ENCODE measurements around the gene ZNF385C.

The ZNF385C gene

GRCh38 chr17:41986634-41987033 lies 111.6 kb downstream of the ZNF385C start:
- DNase-seq (ENCODE audit: low read depth), result no peak
- no peak overlapping the region for H3K4me3 ChIP-seq (ENCODE audit: low read length)
- TF ChIP-seq CTCF (IDR thresholded peaks at IDR 0.05; ENCODE audit: insufficient read depth, low read depth, low read length, missing control alignments), result no peak

GRCh38 chr17:41985919-41986318 lies 112.4 kb downstream of the ZNF385C start:
- DNase-seq (ENCODE audit: low read depth), result no peak
- no peak overlapping the region for H3K4me3 ChIP-seq (ENCODE audit: low read length)
- TF ChIP-seq CTCF (IDR thresholded peaks at IDR 0.05; ENCODE audit: insufficient read depth, low read depth, low read length, missing control alignments), result no peak

- no peak for DNase-seq (ENCODE audit: low read depth)
- TF ChIP-seq CTCF (IDR thresholded peaks at IDR 0.05; ENCODE audit: insufficient read depth, low read depth, low read length, missing control alignments), result no peak
- no peak overlapping the region for H3K4me3 ChIP-seq (ENCODE audit: low read length)
Observed at GRCh38 chr17:41984454-41984853, 113.8 kb downstream of the ZNF385C start.

- DNase-seq (ENCODE audit: low read depth), result no peak
- no peak overlapping the region for H3K4me3 ChIP-seq (ENCODE audit: low read length)
- no peak for TF ChIP-seq CTCF (IDR thresholded peaks at IDR 0.05; ENCODE audit: insufficient read depth, low read depth, low read length, missing control alignments)
Observed at GRCh38 chr17:41982026-41982760, 116.1 kb downstream of the ZNF385C start.

GRCh38 chr17:41977991-41978390 lies 120.3 kb downstream of the ZNF385C start:
- no peak for TF ChIP-seq CTCF (IDR thresholded peaks at IDR 0.05; ENCODE audit: insufficient read depth, low read depth, low read length, missing control alignments)
- H3K4me3 ChIP-seq (ENCODE audit: low read length), result no peak overlapping the region
- peak; percentile 73 for DNase-seq (ENCODE audit: low read depth)

- no peak for TF ChIP-seq CTCF (IDR thresholded peaks at IDR 0.05; ENCODE audit: insufficient read depth, low read depth, low read length, missing control alignments)
- no peak for DNase-seq (ENCODE audit: low read depth)
- no peak overlapping the region for H3K4me3 ChIP-seq (ENCODE audit: low read length)
Observed at GRCh38 chr17:41976142-41976768, 122.0 kb downstream of the ZNF385C start.

All from epithelial cell of esophagus (primary cell).